GM19240 (cell line): ENCODE results near the gene MRPL43.

Experiments used
- DNase-seq: peaks from one replicate; pipeline ENCODE4 v3.0.0; 2011; ENCODE audit warnings: low spot score; ENCODE audit not compliant: insufficient read length

Gene MRPL43

DNA sequence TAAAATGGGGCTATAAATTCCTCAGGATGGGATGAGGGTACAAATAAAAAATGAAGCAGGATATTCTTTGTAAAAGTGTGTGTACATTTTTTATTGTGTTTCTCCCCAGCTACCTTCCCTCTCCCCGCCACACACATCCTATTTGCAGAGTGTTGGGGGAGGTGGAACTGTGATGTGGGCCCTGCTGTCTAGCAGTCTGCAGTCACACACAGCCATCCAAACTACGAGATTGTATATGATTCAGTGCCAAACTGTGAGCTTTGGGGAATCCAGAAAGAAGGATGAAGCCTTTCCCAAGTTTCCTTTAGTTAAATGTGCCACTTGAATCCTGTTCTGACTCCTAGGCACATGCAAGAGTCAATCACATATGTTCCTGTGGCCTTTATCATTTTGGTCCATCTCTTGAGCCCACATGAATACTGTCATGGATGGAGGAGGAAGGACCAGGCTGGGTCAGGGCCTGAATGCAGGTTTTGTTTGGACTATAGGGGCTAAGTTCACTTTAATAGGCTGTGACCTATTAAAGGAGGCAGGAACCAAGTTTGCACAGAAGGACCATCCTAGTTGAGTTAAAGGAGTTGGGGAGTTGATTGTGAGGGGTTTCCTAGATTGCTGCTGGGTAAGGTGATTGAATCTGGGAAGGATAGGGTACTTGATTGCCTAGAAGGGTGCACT, 19.1 kb downstream of the MRPL43 start:
- no peak for DNase-seq

DNA sequence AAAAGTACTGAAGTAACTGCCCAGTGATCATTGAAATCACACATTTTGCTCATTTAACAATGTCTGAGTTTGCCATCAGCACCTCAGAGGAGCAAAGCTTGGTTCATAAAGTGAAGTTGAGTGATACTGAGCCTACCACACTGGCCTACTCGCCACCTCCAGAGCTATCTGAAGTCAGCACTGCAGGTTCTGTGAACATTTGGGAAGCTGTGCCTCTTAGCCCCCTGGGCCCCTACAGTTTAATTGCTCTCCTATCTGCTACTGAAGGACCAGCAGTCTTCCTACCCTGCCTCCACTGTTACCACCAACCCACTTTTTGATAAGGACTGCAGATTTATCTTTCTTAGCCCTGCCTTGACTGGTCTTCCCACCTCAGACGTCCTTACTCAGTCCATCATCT, 20.0 kb downstream of the MRPL43 start:
- DNase-seq = no peak

DNA sequence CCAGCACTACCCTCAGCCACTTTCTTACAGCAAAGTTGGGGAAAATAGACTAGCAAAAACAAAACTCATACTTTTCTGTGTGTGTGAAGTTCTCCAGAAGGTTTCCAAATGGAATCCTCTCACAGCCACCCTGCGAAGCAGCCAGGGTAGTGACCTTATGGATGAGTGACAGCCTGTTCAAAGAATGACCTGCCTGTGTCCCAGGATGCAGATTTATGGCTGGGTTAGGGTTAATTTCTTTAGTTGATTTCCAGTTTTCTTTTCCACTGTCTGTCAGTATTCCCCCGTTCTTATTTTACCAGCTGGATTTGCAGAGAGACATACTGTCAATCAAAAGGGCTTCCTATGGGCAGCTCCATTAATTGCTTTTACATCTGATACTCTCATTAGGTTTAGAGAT, 20.4 kb downstream of the MRPL43 start:
- no peak for DNase-seq

DNA sequence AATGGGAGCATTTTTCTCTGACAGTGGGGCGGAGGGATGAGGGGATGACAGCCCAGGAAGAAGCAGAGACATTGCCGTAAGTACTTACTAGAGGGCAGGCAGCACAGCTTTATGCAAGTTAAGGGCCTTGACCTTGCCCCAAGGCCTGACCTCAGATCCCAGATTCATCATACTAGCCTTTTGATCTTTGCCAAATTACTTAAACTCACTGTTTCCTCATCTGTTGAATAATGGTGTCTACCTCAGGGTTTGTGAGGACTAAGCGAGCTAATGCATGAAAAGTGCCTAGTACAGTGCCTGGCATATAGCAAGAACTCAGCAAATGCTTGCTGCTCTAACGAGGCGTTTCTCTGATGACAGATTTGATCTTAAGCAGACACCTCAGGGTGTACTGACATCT, 21.5 kb downstream of the MRPL43 start:
- no peak for DNase-seq

DNA sequence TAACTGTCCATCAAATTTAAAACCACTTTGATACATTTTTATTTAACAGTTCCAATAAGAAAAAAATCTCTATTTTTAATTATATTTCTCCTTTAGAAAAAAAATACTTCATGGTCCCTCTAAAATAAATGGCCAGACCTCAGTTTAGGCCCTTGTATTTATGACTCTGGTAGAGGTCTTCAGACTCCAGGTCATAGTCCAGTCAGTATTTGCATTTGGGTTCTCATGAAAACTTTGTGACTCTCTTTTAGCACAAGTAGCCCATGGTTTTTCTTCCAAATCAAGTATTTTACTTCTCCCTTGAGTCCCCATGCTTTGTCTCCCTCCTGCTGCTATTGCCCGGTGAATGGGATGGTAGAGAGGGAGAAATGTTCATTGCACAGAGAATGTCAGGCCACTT, 23.5 kb downstream of the MRPL43 start:
- no peak for DNase-seq

DNA sequence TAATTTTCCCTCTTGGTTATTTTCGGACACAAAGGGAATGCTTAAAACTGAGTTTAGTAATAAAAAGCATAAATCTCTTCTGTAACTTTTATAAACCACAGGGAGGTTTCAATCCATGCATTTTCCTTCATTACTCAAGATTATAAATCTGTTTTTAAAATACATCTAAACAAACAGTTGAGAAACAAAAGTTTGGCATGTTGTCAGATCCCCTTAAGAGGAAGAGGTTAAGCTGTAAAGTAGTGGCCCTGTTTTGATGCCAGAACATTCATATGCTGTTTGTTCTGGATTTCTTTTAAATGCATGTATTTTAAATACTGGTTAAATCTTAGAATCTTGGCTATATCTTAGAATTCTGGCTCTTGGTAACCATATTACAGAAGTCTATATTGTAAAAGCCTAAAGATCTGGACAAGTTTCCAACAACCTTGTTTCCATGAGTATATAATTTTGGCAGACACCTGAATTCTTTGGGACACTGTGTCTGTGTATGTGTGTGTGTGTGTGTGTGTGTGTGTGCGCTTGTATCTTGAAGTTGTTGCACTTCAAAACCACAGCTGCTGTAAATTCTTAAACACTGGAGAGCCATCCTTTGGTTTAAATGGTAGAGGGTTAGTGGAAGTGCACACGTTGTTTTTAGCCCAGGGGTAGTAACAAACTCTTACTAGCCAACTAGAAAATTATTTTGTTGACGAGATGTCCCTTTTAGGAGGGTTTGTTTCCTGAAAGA, 24.8 kb downstream of the MRPL43 start:
- no peak for DNase-seq

DNA sequence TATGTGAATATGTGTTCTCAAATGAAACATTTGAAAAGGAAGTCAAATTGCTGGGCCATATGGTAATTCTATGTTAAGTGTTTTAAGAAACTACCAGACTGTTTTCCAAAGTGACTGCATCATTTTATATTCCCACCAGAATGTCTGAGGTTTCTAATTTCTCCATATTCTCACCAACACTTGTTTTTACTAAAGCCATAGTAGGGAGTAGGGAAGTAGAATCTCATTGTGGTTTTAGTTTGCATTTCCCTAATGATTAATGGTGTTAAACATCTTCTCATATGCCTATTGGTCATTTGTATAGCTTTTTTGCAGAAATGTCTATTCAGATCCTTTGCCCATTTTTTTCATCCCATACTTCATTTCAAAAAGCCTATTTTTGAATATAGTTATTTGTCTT, 27.0 kb downstream of the MRPL43 start:
- DNase-seq = no peak

DNA sequence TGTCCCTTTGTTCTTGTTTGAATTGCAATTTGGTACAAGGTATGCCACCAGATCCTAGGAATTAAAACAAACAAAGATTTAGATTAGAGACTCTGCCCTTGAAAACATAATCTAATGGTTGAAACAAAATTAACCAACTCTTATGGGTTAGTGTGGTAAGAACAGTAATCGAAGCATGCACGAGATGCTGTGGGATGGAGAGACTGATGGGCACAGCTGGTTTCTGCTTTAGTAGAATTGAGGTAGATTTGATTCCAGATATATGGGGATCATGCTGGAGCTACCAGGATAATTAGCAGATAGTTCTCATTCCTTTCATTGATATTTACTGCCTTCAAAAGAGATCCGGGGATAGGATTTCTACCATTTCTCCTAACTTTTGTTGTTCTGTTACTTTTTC, 38.4 kb downstream of the MRPL43 start:
- no peak for DNase-seq

DNA sequence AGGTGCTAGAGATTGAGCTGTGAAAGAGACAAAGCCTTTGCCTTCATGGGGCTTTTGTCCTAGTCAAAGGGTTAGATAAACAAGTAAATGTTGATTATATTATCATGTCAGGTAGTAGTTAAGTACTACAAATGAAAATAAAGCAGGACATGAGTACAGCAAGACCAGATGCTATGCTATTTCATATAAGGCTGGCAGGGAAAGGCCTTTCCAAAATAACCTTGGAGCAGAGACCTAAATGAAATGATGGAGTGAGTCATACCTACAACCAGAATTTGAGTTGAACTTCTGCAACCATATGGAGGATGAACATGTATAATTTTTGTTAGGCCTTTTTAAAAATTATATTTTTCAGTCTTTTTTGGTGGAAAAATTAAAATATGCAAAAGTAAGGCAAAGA, 41.5 kb downstream of the MRPL43 start:
- no peak for DNase-seq

DNA sequence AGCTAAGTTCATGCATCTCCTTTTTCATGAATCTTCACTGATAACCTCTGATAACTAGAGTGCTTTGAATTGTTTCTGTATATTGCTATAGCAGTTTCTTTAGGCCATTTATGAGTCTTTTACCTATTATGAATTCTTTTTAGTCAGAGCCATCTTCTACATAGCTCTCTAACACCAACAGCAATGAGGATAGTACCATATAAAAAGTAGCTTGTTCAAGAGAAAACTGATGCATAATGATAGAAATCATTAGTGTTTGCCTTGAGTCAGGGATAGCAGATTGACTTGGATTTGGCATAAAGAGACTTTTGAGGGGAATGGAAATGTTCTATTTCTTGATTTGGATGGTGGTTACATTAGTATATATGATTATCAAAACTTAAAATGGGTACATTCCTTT, 43.8 kb downstream of the MRPL43 start:
- no peak for DNase-seq

DNA sequence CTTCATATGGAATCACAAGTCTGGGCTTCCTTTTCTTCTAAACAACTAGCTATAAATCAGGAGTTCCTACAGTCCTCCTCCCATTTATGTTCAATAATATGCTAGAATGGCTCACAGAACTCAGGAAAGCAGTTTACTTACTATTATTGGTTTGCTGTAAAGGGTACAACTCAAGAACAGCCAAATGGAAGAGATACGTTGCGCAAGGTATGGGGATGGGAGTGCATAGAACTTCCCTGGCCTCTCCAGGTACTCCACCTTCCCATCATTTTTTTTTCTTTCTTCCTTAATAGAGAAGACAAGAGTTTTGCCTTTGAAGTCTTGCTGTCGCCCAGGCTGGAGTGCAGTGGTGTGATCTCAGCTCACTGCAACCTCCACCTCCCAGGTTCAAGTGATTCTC, 45.1 kb downstream of the MRPL43 start:
- DNase-seq = no peak

DNA sequence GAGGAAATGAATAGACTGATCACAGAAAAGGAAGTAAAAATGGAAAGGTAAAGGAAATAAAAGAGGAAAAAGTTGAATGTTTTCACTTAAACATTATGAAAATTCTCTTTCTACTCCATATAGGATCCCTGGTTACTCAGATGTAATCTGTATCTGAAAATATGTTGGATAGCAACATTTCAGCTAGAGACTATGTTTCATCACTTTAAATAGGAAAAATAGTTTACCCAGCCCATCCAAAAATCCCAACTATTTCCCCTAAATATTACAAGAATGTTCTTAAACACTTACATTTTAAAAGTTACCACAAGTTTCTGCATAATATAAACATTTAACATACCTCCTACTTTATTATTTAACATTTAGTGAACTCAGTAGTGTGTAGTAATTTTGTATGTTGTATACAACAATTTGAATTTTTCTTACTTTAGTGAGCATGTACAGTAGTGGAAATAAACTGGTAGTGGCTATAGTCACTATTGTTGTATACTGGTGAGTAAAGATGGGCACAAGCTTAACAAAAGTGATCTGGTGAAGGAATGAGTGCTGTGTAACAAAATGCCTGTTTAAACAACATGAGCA, 47.4 kb downstream of the MRPL43 start:
- no peak for DNase-seq
